GM10248 (cell line): ENCODE results near the gene MYL11.

ENCODE experiments used
- CTCF ChIA-PET: fragments of 300-600 bp; sonication (Branson Sonifier 250); formaldehyde crosslinking; extraction: SDS; loops from one replicate; lab custom pipeline; 2021; ENCODE audit warnings: antibody characterized with exemption; lab: Yijun Ruan, JAX
- POLR2A ChIA-PET: fragments of 350-650 bp; sonication (Branson Sonifier 250); formaldehyde crosslinking; extraction: SDS; loops from one replicate; lab custom pipeline; 2020; ENCODE audit warnings: antibody characterized with exemption; lab: Yijun Ruan, JAX
- DNase-seq: peaks from one replicate; pipeline ENCODE4 v3.0.0; 2012; ENCODE audit errors: extremely low spot score
- CTCF ChIP-seq: IDR thresholded peaks from 2 replicates; pipeline ENCODE4 v1.5.1; 2012; ENCODE audit warnings: mild to moderate bottlenecking, low read depth; ENCODE audit errors: extremely low read depth, missing control alignments, control extremely low read depth

The MYL11 gene

GRCh38 chr16:30407804-30408534 lies 33.4 kb downstream of the MYL11 start:
- DNase-seq: no peak
- POLR2A ChIA-PET: interaction anchor here (0.6 to 1.0 kb wide), 4 partner anchors 8 to 282 kb away, joined by 3 to 4 read pairs (median 4); no protein-coding TSS in a partner anchor
- no peak for TF ChIP-seq CTCF
- CTCF ChIA-PET: interaction anchor here (0.8 to 6.3 kb wide), 17 partner anchors 9 to 315 kb away, joined by 3 to 58 read pairs (median 7); partner anchors contain the start of genes DCTPP1, TBC1D10B, ZNF48 and ZNF764

- TF ChIP-seq CTCF: peak; percentile 96
- CTCF ChIA-PET: interaction anchor here (0.5 to 6.3 kb wide), 43 partner anchors 10 to 318 kb away, joined by 3 to 58 read pairs (median 5); partner anchors contain the start of genes CD2BP2, DCTPP1, SEPTIN1 and TBC1D10B
- POLR2A ChIA-PET: interaction anchor here (1.0 to 1.2 kb wide), 3 partner anchors 9 to 27 kb away, joined by 4 to 8 read pairs (median 4); partner anchors contain the start of gene SEPTIN1
- DNase-seq: peak; percentile 88
Observed at GRCh38 chr16:30409125-30410060, 34.8 kb downstream of the MYL11 start.

- CTCF ChIA-PET: interaction anchor here (1.2 to 2.4 kb wide), 3 partner anchors 11 to 17 kb away, joined by 3 to 9 read pairs (median 5); partner anchors contain the start of genes DCTPP1 and ZNF48
- DNase-seq: no peak
- POLR2A ChIA-PET: no interaction called here
- no peak for TF ChIP-seq CTCF
Observed at GRCh38 chr16:30413112-30413806, 38.7 kb downstream of the MYL11 start.

- ChIA-PET POLR2A (no interaction called here), CTCF (interaction anchor here (1.2 to 2.8 kb wide), 3 partner anchors 16 to 201 kb away, joined by 3 to 10 read pairs (median 5); partner anchors contain the start of genes DCTPP1 and ZNF48)
Observed at GRCh38 chr16:30414159-30414558, 39.6 kb downstream of the MYL11 start.

GRCh38 chr16:30416047-30416603 lies 41.5 kb downstream of the MYL11 start:
- CTCF ChIA-PET: interaction anchor here (1.0 to 2.8 kb wide), 5 partner anchors 9 to 235 kb away, joined by 3 to 10 read pairs (median 4); partner anchors contain the start of genes DCTPP1, PRR14 and ZNF771
- POLR2A ChIA-PET: interaction anchor here (0.6 to 1.0 kb wide), 2 partner anchors 9 to 278 kb away, joined by 3 to 8 read pairs; partner anchors contain the start of gene ZNF771
- TF ChIP-seq CTCF: no peak
- no peak for DNase-seq

More at GRCh38 chr16:30414159-30414558, 39.6 kb downstream of the MYL11 start:
- no peak for TF ChIP-seq CTCF
- no peak for DNase-seq
